ENCODE data around the gene DUSP23. TPM values are rescaled to one million over a fixed set of nuclear protein-coding genes. Genes with fewer than 3 reads are reported as not detected.

The DUSP23 gene
- total and polyA plus RNA-seq, 4 experiments from 2014 or later, result 14.5 to 73.8 (median 30.3) TPM

DNA sequence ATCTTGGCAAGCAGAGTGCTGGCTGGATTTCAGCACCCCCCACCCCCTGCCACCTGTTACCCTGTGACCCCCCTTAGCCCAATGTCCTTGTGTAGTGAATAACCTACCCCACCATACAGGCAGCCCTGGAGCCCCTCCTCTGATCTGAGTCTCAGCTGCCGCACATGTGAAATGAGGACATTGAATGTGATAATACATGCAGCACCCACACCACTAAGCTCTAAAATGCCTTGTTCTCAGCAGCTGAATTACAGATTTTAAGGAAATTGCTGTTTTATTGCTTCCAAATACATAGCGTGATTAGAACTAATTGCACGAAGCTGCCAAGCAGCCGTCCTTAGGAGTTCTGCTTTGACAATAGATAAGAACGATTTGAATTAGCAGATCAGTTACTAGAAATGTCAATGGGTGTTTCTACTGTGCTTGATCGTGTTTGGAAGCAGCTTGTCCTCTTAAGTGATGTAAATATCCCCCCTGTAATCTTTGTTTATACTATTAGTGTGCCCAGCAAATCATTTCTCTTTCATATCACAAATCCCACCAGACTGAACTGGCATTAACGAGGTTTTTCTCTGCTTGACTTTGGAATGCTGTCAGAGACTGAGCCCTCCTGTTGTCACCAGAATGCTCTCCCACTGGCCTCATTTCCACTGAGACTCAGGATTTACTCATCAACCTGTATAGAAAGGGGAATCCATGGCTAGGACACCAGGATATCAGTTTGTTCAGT, 50.8 kb downstream of the DUSP23 start:
- Mint-ChIP-seq H3K27me3 (no peaks in the 10 kb centered on the region), H3K4me1 (peaks cover 20 to 30% (median 25%) of the 10 kb centered on the region in 4 donors), H3K9me3 (peaks cover 0 to 38% (median 19%) of the 10 kb centered on the region in 8 donors), H3K4me3 (no peak overlapping the region), H3K27ac (no peak overlapping the region), H3K36me3 (no peaks in the 10 kb centered on the region)
- Histone ChIP-seq H3K27me3 (ENCODE audit: insufficient read depth, low read length) (no peaks in the 10 kb centered on the region), H3K4me1 (ENCODE audit: insufficient read depth, low read length) (peaks cover 23% of the 10 kb centered on the region), H3K9me3 (ENCODE audit: control insufficient read depth in 1 of 2, low read length in 2 of 2) (no peaks in the 10 kb centered on the region), H3K4me3 (ENCODE audit: low read length in 2 of 2) (no peak overlapping the region), H3K36me3 (ENCODE audit: insufficient read depth, low read length) (no peaks in the 10 kb centered on the region), H3K27ac (ENCODE audit: low read depth, low read length) (no peak overlapping the region)
- intact Hi-C loops (cut with micrococcal nuclease), result no loop called here
- ChIA-PET CTCF (ENCODE audit: partially characterized antibody) (interaction anchor here (1.6 kb wide), 1 partner anchor 32 kb away, joined by 6 read pairs; no protein-coding TSS in a partner anchor), POLR2A (ENCODE audit: partially characterized antibody) (no interaction called here)
- DNase-seq, result no peak

Other genes starting within 250 kb of the DUSP23 start
- gene OR10J5, start 245.0 kb upstream of the DUSP23 start, total RNA-seq, result not detected
- not detected for gene OR10J5, start 245.0 kb upstream of the DUSP23 start, polyA plus RNA-seq
- not detected for gene APCS, start 193.1 kb upstream of the DUSP23 start, total RNA-seq
- not detected for gene APCS, start 193.1 kb upstream of the DUSP23 start, polyA plus RNA-seq
- not detected for gene CRP, start 66.4 kb upstream of the DUSP23 start, total RNA-seq
- not detected for gene CRP, start 66.4 kb upstream of the DUSP23 start, polyA plus RNA-seq
- under 1 TPM; 0.41 to 0.55 TPM for gene FCRL6, start 21.4 kb downstream of the DUSP23 start, total RNA-seq
- under 1 TPM; 0.20 to 0.78 TPM for gene FCRL6, start 21.4 kb downstream of the DUSP23 start, polyA plus RNA-seq
- gene SLAMF8, start 45.9 kb downstream of the DUSP23 start, total RNA-seq, result 1 to 10 TPM; 2.0 TPM
- gene SLAMF8, start 45.9 kb downstream of the DUSP23 start, polyA plus RNA-seq, result not detected
- gene VSIG8, start 81.7 kb downstream of the DUSP23 start, total RNA-seq, result not detected
- gene VSIG8, start 81.7 kb downstream of the DUSP23 start, polyA plus RNA-seq, result not detected
- gene CFAP45, start 119.2 kb downstream of the DUSP23 start, total RNA-seq, result under 1 TPM in 1 of 2 experiments, not detected in 1; 0.67 TPM
- gene CFAP45, start 119.2 kb downstream of the DUSP23 start, polyA plus RNA-seq, result under 1 TPM; 0.15 to 0.52 TPM
- 100 to 1,000 TPM; 196 to 207 TPM for gene TAGLN2, start 144.5 kb downstream of the DUSP23 start, total RNA-seq
- 1,000 to 10,000 TPM; 1,014 to 1,289 TPM for gene TAGLN2, start 144.5 kb downstream of the DUSP23 start, polyA plus RNA-seq
- gene IGSF9, start 164.7 kb downstream of the DUSP23 start, total RNA-seq, result not detected
- not detected for gene IGSF9, start 164.7 kb downstream of the DUSP23 start, polyA plus RNA-seq
- gene SLAMF9, start 173.3 kb downstream of the DUSP23 start, total RNA-seq, result not detected
- not detected for gene SLAMF9, start 173.3 kb downstream of the DUSP23 start, polyA plus RNA-seq

Data from CD4-positive, alpha-beta memory T cell (primary cell).